Natural killer cell treated with Interleukin-12 subunit alpha and Interleukin-12 subunit beta and Interleukin-15 and Interleukin-18, amount 100 ng/mL, for 72 hours (primary cell): ENCODE data around the gene TENM4. TPM values are rescaled to one million over a fixed set of nuclear protein-coding genes. Genes with fewer than 3 reads are reported as not detected.

Experiments used
- ATAC-seq, 2 donors: fragments of 150-1000 bp; cut with Tn5 transposase in 1 of 2; sonication (Bioruptor Pico), chemical (Tn5 transposase) in 1 of 2; 2 replicates each; pipeline ENCODE4 v1.10.0; 2021
- DNase-seq: peaks from one replicate; pipeline ENCODE4 v3.0.0; 2022; ENCODE audit warnings: low spot score
- H3K27ac Mint-ChIP-seq, 2 donors: 1 replicate in 1 of 2; 2 replicates in 1 of 2; pipeline ENCODE4 v1.8.0; 2022; ENCODE audit warnings: mixed read lengths in 2 of 2, mild to moderate bottlenecking in 1 of 2, moderate library complexity in 1 of 2
- H3K27me3 Mint-ChIP-seq, 2 donors: 1 replicate in 1 of 2; 2 replicates in 1 of 2; pipeline ENCODE4 v1.8.0; 2022; ENCODE audit warnings: mixed read lengths in 2 of 2
- H3K36me3 Mint-ChIP-seq: one replicate; pipeline ENCODE4 v1.8.0; 2022; ENCODE audit warnings: mixed read lengths
- H3K4me1 Mint-ChIP-seq, 2 donors: 1 replicate in 1 of 2; 2 replicates in 1 of 2; pipeline ENCODE4 v1.8.0; 2022; ENCODE audit warnings: low read depth in 2 of 2, mixed read lengths in 2 of 2, mild to moderate bottlenecking in 1 of 2
- H3K4me3 Mint-ChIP-seq: one replicate; pipeline ENCODE4 v1.8.0; 2022; ENCODE audit warnings: mixed read lengths
- H3K9me3 Mint-ChIP-seq: 2 replicates; pipeline ENCODE4 v1.8.0; 2022; ENCODE audit warnings: mixed read lengths
- total RNA-seq, 2 donors: library from RNA; stranded (reverse); gene quantifications; one replicate each; pipeline ENCODE4 v1.2.3, GENCODE V29; 2022

Gene TENM4
- total RNA-seq, 2 donors from 2014 or later = not detected

DNA sequence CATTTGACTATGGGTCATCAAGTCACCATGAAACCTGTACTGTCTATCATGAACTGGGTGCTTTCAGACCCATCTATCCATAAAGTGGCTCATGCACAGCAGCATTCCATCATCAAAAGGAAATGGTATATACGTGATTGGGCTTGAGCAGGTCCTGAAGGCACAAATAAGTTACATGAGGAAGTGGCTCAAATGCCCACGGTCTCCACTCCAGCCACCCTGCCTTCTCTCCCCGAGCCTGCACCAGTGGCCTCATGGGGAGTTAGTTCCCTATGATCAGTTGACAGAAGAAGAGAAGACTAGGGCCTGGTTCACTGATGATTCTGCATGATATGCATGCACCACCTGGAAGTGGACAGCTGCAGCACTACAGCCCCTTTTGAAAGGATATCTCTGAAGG is 312.5 kb downstream of the TENM4 start:
- DNase-seq (no peak), ATAC-seq (no peak)
- no peaks in the 10 kb centered on the region for H3K27me3 Mint-ChIP-seq
- no peak overlapping the region for H3K27ac Mint-ChIP-seq
- no peaks in the 10 kb centered on the region for H3K4me1 Mint-ChIP-seq
- no peak overlapping the region for H3K4me3 Mint-ChIP-seq
- H3K36me3 Mint-ChIP-seq = no peaks in the 10 kb centered on the region
- H3K9me3 Mint-ChIP-seq = peaks cover 11% of the 10 kb centered on the region

DNA sequence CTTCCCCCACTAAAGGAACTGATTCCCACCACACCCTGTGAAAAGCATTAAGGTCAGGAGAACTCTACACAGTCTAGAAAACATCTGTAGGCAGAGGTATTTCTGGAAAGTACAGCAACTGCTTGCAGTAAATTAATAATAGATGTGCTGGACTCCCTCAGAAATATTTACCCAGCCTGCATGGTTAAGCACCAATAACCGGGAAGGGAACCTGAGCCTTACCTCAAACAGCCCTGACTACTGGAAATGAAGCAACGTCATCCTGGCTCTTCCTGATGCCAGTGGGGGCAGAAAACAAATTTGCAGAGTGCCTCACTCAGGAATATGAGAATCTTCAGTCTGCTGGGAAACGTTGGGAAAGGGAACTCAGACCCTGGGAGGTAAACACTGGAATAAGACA is 318.1 kb downstream of the TENM4 start:
- no peak for DNase-seq
- Mint-ChIP-seq H3K4me1 (no peaks in the 10 kb centered on the region), H3K27ac (no peak overlapping the region), H3K27me3 (no peaks in the 10 kb centered on the region), H3K4me3 (no peak overlapping the region), H3K9me3 (peaks cover 3% of the 10 kb centered on the region), H3K36me3 (no peaks in the 10 kb centered on the region)
- no peak for ATAC-seq

DNA sequence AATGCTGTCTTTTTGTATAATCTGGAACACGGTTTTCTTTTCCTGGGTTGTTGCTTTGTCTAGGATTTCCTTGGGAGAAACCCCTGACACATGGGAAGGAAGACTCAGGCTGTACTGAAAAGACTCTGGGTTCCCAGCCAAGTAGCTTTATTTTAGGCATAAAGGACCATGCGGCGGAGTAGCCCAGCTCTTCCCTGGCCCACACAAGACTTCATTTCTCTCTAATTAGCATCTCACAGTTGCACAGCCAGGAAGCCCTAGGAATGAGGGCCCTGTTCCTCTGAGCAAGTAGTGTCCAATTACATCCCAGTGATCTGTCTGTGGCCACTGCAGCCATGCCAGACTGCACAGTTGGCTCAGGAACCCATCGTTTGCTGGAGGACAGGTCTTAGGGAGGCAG is 319.5 kb downstream of the TENM4 start:
- H3K36me3 Mint-ChIP-seq = no peaks in the 10 kb centered on the region
- DNase-seq (no peak), ATAC-seq (no peak)
- H3K27me3 Mint-ChIP-seq = peaks cover 0 to 2% of the 10 kb centered on the region in 2 donors
- no peaks in the 10 kb centered on the region for H3K9me3 Mint-ChIP-seq
- no peaks in the 10 kb centered on the region for H3K4me1 Mint-ChIP-seq
- no peak overlapping the region for H3K27ac Mint-ChIP-seq
- no peak overlapping the region for H3K4me3 Mint-ChIP-seq

DNA sequence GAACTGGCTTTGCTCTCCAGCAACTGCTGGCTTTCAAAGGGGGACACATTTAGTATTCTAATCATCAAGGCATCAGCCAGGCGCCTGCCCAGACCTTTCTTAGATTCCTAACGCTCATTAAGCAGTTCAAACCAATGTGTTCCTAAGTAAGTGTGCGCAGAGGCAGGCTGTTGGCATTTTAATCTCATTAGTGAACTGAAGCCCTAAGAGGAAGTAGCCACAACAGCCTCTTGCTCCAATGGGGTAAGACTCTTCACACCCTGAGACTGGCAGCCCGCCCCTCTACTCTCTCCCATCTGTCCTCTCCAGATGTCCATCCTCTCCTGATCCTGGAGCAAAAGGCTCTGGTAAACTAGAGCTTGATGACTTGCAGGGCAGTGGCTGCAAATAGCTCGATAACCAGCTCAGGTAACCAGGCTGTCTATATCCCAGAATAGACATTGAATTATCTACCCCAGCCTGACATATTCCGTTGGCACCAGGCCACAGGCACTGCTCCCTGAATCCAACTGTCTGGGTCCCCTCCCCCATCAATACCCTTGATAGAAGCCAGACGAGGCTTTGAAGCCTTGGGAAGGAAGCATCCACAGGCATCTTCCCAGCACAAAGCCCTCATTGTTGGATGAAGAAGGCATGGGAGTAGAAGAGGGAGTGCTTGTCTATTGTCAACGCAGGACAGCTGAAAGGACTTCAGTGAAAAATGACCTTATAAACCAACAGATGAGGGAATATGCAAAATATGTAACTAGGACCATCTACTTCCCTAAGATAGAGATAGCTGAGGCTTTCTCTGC is 321.1 kb downstream of the TENM4 start:
- peaks cover 0 to 2% of the 10 kb centered on the region in 2 donors for H3K27me3 Mint-ChIP-seq
- no peaks in the 10 kb centered on the region for H3K9me3 Mint-ChIP-seq
- DNase-seq (no peak), ATAC-seq (no peak)
- H3K27ac Mint-ChIP-seq = no peak overlapping the region
- no peak overlapping the region for H3K4me3 Mint-ChIP-seq
- H3K4me1 Mint-ChIP-seq = no peaks in the 10 kb centered on the region
- no peaks in the 10 kb centered on the region for H3K36me3 Mint-ChIP-seq

DNA sequence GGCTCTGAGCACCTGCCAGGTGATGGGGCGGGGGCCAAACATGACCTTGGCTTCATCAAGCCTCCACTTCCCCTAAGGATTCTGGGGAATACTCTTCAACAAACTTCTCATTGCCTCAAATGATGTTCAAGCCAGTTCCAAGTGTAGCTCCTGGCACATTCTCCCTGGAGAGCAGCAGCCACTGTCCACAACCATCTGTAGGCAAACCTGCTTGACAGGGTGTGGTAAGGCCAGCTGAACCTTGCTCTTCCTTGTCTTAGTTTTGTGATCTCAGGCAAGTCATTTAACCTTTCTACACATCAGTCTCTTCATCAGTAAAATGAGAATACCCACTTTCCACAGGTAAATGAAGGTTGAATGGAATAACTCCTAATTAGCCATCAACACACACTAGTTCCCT is 323.3 kb downstream of the TENM4 start:
- ATAC-seq = no peak
- H3K36me3 Mint-ChIP-seq = no peaks in the 10 kb centered on the region
- no peak overlapping the region for H3K27ac Mint-ChIP-seq

DNA sequence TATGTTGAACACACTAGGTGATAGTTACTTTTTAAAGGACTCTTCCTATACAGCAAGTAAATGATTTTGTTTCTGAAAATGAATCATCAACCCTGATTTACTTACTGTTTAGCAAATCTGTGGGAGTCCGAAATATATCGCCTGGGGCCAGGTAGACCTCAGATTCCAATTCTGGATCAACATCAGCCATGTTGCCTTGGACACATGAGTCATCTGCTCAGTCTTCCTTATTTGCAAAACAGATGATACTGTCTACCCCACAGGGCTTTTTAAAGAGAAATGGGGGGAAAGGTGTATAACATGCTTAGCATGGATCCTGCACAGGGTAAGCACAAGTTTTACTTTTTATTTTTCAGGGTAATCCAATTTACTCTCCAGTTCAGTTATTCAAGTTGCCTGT is 324.2 kb downstream of the TENM4 start:
- Mint-ChIP-seq H3K27me3 (peaks cover 0 to 2% of the 10 kb centered on the region in 2 donors), H3K36me3 (no peaks in the 10 kb centered on the region), H3K4me1 (no peaks in the 10 kb centered on the region)

More for the DNA sequence above, 323.3 kb downstream of the TENM4 start:
- no peak overlapping the region for H3K4me3 Mint-ChIP-seq
- H3K27me3 Mint-ChIP-seq = peaks cover 0 to 2% of the 10 kb centered on the region in 2 donors
- H3K9me3 Mint-ChIP-seq = no peaks in the 10 kb centered on the region
- no peaks in the 10 kb centered on the region for H3K4me1 Mint-ChIP-seq
- DNase-seq = no peak

DNA sequence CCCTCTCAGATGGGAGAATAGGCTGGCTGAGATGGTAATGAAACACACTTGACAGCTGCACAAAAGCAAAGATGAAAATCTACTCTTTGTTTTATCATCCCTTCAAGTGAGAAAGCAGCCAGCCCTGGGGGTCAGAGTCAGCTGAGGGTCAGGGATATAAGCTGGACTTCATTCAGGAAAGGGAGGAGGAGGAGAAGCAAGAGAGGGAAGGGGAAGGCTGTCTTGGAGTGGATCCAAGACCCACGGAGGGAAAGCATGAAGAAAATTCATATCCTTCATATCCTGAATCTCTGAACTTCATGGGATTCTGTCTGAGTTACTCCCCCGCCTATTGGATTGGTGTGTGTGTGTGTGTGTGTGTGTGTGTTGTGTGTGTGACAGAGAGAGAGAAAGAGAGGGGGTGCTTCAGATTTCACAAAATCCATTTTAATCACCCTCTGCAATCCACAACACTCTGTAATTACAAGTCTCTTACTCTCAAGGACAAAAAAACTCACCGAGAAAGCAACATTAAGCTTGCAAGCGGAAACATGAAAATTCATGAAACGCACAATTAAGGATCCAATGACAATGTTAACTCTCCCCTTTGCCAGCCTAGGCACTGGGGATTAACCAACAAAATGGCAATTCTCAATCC is 327.7 kb downstream of the TENM4 start:
- no peaks in the 10 kb centered on the region for H3K36me3 Mint-ChIP-seq
- no peak for DNase-seq
- no peaks in the 10 kb centered on the region for H3K9me3 Mint-ChIP-seq
- peaks cover 0 to 2% of the 10 kb centered on the region in 2 donors for H3K27me3 Mint-ChIP-seq
- no peak overlapping the region for H3K27ac Mint-ChIP-seq
- H3K4me3 Mint-ChIP-seq = no peak overlapping the region
- H3K4me1 Mint-ChIP-seq = no peaks in the 10 kb centered on the region
- no peak for ATAC-seq

More for the DNA sequence above, 324.2 kb downstream of the TENM4 start:
- DNase-seq (no peak), ATAC-seq (no peak)
- no peaks in the 10 kb centered on the region for H3K9me3 Mint-ChIP-seq
- no peak overlapping the region for H3K4me3 Mint-ChIP-seq
- no peak overlapping the region for H3K27ac Mint-ChIP-seq

DNA sequence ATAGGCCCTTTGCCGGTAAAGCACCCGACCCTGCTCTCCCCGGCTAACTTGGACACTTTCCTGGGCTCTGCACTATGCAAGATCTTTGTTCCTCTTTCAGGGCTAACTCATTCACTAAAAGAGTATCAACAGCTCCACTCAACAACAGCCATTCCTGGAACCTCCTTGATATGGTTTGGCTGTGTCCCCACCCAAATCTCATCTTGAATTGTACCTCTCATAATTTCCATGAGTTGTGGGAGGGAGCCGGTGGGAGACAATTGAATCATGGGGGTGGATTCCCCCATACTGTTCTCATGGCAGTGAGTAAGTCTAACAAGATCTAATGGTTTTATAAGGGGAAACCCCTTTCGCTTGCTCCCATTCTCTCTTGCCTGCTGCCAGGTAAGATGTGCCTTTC is 330.0 kb downstream of the TENM4 start:
- ATAC-seq (no peak), DNase-seq (no peak)
- Mint-ChIP-seq H3K4me1 (no peaks in the 10 kb centered on the region), H3K4me3 (no peak overlapping the region), H3K36me3 (no peaks in the 10 kb centered on the region), H3K27me3 (no peaks in the 10 kb centered on the region), H3K9me3 (no peaks in the 10 kb centered on the region), H3K27ac (no peak overlapping the region)

DNA sequence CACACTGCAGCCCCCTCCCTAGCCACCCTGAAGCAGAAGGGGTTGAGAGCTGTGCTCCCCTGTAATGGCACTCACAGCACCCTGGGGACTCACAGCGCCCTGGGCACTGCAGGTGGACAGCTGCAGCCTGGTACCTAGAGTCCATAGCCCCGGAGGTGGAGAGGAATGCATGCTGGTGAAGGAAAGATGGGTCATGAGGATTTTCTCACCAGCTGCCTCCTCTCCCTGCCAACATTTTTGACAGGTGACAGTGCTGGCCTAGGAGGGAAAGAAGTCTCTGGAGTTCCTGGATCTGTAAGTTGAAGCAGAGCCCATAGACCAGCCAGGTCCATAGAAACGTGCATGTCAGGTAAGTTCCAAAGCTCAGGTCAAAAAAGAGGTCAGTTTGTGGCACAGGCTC is 330.5 kb downstream of the TENM4 start:
- Mint-ChIP-seq H3K27ac (no peak overlapping the region), H3K4me3 (no peak overlapping the region), H3K9me3 (no peaks in the 10 kb centered on the region), H3K4me1 (no peaks in the 10 kb centered on the region), H3K36me3 (no peaks in the 10 kb centered on the region), H3K27me3 (no peaks in the 10 kb centered on the region)
- peak in 1 of 2 donors; percentile 23 for ATAC-seq
- no peak for DNase-seq

DNA sequence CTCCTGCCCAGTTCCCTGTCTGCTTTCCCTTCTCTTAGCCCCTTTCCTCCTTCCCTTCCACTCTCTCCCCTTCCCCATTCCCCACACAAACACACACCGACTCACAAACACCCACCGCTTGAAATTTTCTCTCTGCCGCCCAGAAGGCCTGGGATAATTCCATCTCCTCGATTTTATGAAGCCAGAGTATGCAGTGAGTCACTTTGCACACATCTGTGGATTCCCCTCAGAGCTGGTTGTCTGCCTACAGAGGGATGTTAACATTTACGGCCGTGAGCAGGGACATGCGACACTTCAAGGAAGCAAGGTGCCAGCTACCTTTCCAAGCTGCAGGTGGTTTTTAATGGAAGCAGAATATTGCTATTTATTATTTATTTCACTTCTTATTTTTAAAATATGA is 332.0 kb downstream of the TENM4 start:
- Mint-ChIP-seq H3K27me3 (peaks cover 0 to 2% of the 10 kb centered on the region in 2 donors), H3K4me1 (no peaks in the 10 kb centered on the region), H3K27ac (no peak overlapping the region), H3K4me3 (no peak overlapping the region), H3K36me3 (no peaks in the 10 kb centered on the region), H3K9me3 (no peaks in the 10 kb centered on the region)
- ATAC-seq (no peak), DNase-seq (no peak)

DNA sequence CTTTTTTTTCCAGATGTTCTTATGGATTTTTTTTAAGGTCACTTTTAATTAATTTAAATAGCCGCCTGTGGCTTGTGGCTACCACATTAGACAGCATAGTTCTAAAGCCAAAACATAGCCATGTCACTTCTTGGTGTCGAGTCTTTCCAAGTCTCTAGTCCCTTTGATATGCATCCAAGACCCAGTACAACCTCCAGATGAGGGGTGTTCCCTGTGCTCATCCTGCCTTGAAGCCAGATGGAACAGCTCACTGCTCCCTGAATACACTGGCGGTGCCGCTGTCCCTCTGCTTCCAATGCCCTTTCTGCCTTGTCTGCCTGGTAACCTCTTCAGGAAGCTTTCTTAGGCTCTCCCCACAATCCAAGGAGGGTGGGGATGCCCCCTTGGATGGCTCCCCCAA is 338.0 kb downstream of the TENM4 start:
- no peaks in the 10 kb centered on the region for H3K9me3 Mint-ChIP-seq
- no peak overlapping the region for H3K4me3 Mint-ChIP-seq
- H3K27ac Mint-ChIP-seq = no peak overlapping the region
- H3K4me1 Mint-ChIP-seq = no peaks in the 10 kb centered on the region
- DNase-seq (no peak), ATAC-seq (no peak)
- H3K36me3 Mint-ChIP-seq = no peaks in the 10 kb centered on the region
- H3K27me3 Mint-ChIP-seq = peaks cover 0 to 9% of the 10 kb centered on the region in 2 donors

DNA sequence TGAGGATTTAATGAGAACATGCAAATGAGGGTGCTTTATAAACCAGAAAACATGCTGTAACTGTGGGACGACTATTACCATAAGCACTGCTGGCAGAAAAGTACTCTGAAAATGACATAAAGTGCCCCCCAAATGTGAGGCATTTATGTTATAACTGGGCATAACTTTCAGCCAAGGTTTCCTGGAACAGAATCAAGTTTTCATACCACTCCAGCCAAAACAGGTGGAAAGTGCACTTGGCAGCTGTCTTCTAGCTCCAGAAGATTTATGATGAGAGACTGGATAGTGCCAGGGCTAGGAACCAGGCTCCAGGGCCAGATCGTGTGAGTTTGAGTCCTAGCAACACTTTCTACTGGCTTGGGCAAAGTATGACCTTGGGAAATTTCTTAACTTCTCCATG is 339.2 kb downstream of the TENM4 start:
- H3K27me3 Mint-ChIP-seq = peaks cover 4 to 11% of the 10 kb centered on the region in 2 donors
- DNase-seq (no peak), ATAC-seq (no peak)
- no peaks in the 10 kb centered on the region for H3K4me1 Mint-ChIP-seq
- H3K4me3 Mint-ChIP-seq = no peak overlapping the region
- no peak overlapping the region for H3K27ac Mint-ChIP-seq
- H3K36me3 Mint-ChIP-seq = no peaks in the 10 kb centered on the region
- no peaks in the 10 kb centered on the region for H3K9me3 Mint-ChIP-seq

DNA sequence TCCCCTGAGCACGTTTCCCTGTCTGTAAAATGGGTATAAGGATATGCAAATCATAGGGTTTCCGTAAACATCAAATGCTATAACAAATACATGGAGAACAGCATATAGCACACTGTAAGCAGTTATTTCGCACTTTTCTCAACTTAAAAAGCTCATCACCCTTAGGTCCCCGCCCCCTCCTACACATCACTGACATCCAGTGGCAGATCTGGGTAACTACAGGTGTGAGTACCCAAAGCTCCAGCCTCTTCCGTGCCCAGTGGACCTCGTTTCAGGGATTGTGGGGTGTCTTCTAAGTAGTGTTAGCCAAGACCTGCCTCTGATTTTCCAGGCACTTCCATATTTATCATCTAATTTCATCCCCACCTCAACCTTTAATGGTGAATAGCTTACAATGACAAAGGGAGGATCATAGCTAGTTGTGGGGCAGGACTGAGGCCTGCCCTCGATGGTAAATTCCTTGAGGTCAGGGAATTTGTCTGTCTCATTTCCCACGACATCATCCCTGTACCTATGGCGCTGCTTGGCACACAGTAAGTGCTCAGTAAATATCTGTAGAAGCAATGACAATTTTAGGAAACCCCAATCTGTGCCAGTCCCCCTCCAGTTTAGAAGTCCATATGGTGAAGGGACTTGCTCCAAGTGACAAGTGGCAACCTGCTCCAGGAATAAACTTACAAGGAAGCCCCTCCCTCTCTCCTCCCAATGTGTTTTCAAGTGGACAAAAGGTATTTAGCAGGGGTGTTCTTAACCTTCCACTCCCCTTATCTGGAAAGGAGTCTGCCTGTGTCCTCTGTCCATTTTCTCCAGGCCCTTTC is 340.5 kb downstream of the TENM4 start:
- Mint-ChIP-seq H3K4me3 (no peak overlapping the region), H3K9me3 (no peaks in the 10 kb centered on the region), H3K27me3 (peaks cover 6 to 12% of the 10 kb centered on the region in 2 donors), H3K4me1 (no peaks in the 10 kb centered on the region), H3K27ac (no peak overlapping the region), H3K36me3 (no peaks in the 10 kb centered on the region)
- DNase-seq (no peak), ATAC-seq (peak in 1 of 2 donors; percentile 43)

DNA sequence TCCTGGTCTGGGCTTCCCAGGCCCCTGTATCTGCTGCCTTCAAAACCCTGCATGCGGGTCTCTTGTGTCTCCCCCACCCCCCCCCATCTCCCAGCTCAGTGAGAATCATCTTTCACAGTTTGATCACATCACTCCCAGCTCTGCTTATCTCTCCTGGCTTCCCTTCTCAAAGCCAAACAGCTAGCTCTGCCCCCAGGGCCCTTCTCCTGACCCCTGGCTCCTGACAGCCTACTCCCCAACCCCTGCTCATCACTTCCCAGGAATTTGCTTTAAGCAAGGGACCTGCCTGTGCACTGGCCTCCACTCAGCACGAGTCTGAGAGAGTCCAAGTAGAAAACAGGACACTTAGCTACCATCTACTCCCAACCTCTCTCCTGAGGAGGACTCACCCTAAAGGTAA is 342.7 kb downstream of the TENM4 start:
- DNase-seq = no peak
- no peaks in the 10 kb centered on the region for H3K9me3 Mint-ChIP-seq
- ATAC-seq = no peak
- no peaks in the 10 kb centered on the region for H3K4me1 Mint-ChIP-seq
- no peaks in the 10 kb centered on the region for H3K36me3 Mint-ChIP-seq
- H3K27ac Mint-ChIP-seq = no peak overlapping the region
- H3K4me3 Mint-ChIP-seq = no peak overlapping the region
- H3K27me3 Mint-ChIP-seq = peaks cover 6 to 10% of the 10 kb centered on the region in 2 donors
